ENCODE results near the gene CCDC77.

The CCDC77 gene

DNA sequence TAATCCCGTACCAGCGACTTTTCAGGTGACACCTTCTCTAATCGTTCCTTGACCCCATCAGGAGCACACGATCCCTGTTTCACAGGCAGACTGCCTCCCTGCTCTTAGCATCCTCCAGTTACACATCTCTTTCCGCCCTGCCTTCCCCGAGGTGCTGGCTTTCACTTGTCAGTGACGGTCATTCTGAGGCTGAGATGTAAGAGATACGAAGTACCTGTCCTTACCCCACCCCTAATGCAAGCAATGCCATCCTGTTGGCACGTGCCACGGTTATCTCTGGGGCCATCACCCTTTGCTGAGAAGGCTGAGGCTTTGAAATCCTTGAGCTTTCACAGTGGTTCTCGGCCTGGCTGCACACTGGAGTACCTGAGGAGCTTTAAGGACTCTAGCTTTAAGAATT, 82.7 kb downstream of the CCDC77 start:
- no peak for DNase-seq

DNA sequence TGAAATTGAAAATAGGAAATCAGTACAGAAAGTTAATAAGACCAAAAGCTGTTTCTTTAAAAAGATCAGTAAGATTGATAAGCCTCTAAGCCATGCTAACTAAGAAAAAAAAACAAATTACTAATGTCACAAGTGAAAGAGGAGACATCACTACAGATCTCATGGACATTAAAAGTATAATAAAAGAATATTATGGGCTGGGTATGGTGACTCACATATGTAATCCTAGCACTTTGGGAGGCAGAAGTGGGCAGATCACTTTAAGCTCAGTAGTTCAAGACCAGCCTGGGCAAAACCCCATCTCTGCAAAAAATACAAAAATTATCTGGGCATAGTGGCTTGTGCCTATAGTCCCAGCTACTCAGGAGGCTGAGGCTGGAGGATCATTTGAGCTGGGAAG, 88.8 kb downstream of the CCDC77 start:
- DNase-seq: no peak

Data from activated CD4-positive, alpha-beta T cell treated with anti-CD3 and anti-CD28 coated beads for 48 hours (primary cell).